Mucosa of rectum (tissue), 2 donors: ENCODE data around the gene CHRNA4.

Experiments
- H3K27ac ChIP-seq, 2 donors: one replicate each; pipeline ENCODE4 v1.7.0; 2013; ENCODE audit warnings: inconsistent platforms in 2 of 2, low read depth in 2 of 2, low read length in 2 of 2
- H3K27me3 ChIP-seq, 2 donors: one replicate each; pipeline ENCODE4 v1.7.0; 2013; ENCODE audit warnings: low read length in 2 of 2; ENCODE audit not compliant: control insufficient read depth in 2 of 2, insufficient read depth in 2 of 2
- H3K36me3 ChIP-seq, 2 donors: one replicate each; pipeline ENCODE4 v1.7.0; 2013; ENCODE audit warnings: low read length in 2 of 2; ENCODE audit not compliant: control insufficient read depth in 2 of 2, insufficient read depth in 2 of 2
- H3K4me1 ChIP-seq, 2 donors: one replicate each; pipeline ENCODE4 v1.7.0; 2013; ENCODE audit warnings: low read length in 2 of 2, mild to moderate bottlenecking in 1 of 2; ENCODE audit not compliant: control insufficient read depth in 2 of 2, insufficient read depth in 2 of 2
- H3K4me3 ChIP-seq, 2 donors: one replicate each; pipeline ENCODE4 v1.7.0; 2013; ENCODE audit warnings: low read length in 2 of 2
- H3K9ac ChIP-seq, 2 donors: one replicate each; pipeline ENCODE4 v1.7.0; 2013; ENCODE audit warnings: low read length in 2 of 2, low read depth in 1 of 2, mild to moderate bottlenecking in 1 of 2
- H3K9me3 ChIP-seq, 2 donors: one replicate each; pipeline ENCODE4 v1.7.0; 2013; ENCODE audit warnings: low read length in 2 of 2; ENCODE audit not compliant: control insufficient read depth in 2 of 2
- donor health status: healthy.
- donor health status: Normal muscosa, but diverticular disease.

Gene CHRNA4

DNA sequence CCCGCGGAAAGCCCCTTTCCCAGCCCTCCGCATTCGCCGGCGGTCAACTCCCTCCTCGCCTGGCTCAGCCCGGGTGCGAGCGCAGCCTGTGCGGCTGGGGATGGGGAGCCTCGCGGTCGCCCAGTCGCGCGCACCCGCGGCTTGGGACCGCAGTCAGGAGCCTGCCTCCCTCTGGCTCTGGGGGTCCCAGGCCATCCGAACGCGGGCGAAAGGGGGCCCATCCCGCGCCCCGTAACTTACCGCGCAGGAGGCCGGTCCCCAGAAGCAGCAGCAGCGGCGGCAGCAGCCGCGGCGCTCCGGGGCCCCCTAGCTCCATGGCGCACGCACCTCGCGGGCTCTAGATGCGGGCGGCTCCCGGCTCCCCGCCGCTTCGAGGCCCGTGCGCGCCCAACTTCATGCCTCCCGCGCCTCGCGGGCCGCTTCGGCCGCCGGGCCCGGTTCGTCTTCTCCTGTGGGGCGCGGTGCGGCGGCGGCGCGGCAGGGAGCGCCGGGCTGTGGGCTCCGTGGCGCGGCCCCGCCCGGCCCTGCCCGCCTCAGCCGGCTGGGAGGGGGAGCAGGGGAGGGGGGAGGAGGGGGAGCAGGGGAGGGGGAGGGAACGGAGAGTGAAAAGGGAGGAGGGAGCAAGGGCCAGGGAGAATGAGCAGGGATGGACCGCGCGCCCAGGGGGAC, at the start of gene CHRNA4:
CHRNA4 (minus strand) TSS at position 500 of the 669 bp plus-strand sequence; CDS start at position 316, 184 bp downstream.
- no peak within 1 kb of the TSS for H3K27ac ChIP-seq
- no peaks in the 10 kb centered on the region for H3K36me3 ChIP-seq
- no peaks in the 10 kb centered on the region for H3K4me1 ChIP-seq
- H3K9ac ChIP-seq, result no peak within 1 kb of the TSS
- H3K9me3 ChIP-seq, result no peaks in the 10 kb centered on the region
- no peak within 1 kb of the TSS for H3K4me3 ChIP-seq
- peaks cover 9 to 10% of the 10 kb centered on the region in 2 donors for H3K27me3 ChIP-seq

DNA sequence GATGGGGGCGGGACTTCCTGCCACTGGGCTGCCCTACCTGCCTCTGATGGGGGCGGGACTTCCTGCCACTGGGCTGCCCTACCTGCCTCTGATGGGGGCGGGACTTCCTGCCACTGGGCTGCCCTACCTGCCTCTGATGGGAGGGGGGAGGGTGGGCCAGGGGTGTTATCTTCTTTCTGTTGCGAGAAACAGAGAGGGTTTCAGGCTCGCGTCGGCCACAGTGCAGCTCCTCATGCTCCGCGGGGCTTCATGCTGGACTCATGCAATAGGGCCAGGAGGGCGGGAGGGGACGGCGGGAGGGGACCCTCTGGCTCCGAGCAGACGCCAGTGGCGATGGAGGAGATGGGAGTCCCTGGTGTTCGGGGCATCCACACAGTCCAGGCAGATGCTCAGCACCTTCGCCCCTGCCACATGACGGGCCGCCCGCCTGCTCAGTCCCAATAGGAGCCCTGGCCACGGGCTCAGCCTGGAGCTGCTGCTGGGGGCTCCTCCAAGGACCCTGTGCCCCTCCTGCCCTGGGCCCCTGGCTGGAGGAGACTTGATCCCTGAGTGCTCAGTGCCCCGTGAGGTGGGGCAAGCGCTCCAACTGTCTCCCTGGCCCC, 48.8 kb upstream of the CHRNA4 start:
- H3K27me3 ChIP-seq, result no peaks in the 10 kb centered on the region
- no peaks in the 10 kb centered on the region for H3K4me1 ChIP-seq
- no peak overlapping the region for H3K27ac ChIP-seq
- no peaks in the 10 kb centered on the region for H3K36me3 ChIP-seq
- no peak overlapping the region for H3K4me3 ChIP-seq
- H3K9ac ChIP-seq, result no peak overlapping the region
- H3K9me3 ChIP-seq, result no peaks in the 10 kb centered on the region

DNA sequence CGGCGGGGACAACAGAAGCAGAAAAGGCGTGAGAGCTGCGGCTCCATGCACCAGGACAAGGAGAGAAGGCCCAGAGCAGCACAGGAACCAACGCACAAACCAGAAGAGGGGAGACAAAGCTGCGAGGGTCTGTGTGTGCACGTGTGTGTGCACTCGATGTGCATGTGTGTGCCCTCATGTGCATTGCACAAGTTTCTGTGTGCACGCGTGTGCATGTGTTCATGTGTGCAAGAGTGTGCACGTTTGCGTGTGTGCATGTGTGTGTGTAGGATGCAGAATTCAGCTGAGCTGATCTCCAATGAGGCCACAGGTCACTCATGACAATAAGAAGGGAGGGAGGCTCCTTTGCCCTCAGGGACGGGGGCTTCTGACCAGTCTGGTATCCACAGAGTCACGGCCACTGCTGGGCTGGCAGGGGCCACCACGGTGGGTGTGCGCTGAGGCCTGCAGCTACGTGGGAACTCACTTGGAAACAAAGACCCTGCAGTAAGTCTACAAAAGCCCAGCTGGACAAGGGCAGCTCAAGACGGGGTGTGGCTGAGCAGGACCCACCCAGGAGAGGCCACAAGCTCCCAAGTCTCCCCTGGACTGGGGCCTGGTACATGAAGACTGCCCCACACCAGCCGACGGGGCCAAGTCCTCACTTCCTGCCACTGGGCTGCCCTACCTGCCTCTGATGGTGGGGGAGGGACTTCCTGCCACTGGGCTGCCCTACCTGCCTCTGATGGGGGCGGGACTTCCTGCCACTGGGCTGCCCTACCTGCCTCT, 48.1 kb upstream of the CHRNA4 start:
- Histone ChIP-seq H3K9ac (no peak overlapping the region), H3K4me3 (no peak overlapping the region), H3K27me3 (no peaks in the 10 kb centered on the region), H3K4me1 (no peaks in the 10 kb centered on the region), H3K36me3 (no peaks in the 10 kb centered on the region), H3K9me3 (no peaks in the 10 kb centered on the region), H3K27ac (no peak overlapping the region)

DNA sequence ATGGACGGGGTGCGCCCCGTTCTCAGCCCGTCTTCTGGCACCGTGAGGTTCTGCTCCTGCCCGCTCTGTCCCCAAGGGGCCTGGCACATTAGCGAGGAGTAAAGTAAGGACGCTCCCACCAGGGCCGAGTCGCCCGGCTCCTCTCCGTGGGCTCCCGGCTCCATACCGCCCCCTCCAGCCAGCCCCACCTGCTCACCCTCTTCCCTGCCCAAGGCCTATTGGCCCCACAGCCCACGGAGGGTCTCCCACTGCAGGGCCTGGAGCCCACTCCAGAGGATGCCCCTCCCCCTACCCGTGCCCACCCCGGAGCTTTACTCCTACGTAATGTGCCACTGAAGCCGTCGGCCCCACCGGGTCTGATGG, 47.5 kb upstream of the CHRNA4 start:
- Histone ChIP-seq H3K36me3 (no peaks in the 10 kb centered on the region), H3K4me1 (no peaks in the 10 kb centered on the region), H3K9me3 (no peaks in the 10 kb centered on the region), H3K27me3 (no peaks in the 10 kb centered on the region), H3K4me3 (no peak overlapping the region), H3K27ac (no peak overlapping the region), H3K9ac (no peak overlapping the region)

DNA sequence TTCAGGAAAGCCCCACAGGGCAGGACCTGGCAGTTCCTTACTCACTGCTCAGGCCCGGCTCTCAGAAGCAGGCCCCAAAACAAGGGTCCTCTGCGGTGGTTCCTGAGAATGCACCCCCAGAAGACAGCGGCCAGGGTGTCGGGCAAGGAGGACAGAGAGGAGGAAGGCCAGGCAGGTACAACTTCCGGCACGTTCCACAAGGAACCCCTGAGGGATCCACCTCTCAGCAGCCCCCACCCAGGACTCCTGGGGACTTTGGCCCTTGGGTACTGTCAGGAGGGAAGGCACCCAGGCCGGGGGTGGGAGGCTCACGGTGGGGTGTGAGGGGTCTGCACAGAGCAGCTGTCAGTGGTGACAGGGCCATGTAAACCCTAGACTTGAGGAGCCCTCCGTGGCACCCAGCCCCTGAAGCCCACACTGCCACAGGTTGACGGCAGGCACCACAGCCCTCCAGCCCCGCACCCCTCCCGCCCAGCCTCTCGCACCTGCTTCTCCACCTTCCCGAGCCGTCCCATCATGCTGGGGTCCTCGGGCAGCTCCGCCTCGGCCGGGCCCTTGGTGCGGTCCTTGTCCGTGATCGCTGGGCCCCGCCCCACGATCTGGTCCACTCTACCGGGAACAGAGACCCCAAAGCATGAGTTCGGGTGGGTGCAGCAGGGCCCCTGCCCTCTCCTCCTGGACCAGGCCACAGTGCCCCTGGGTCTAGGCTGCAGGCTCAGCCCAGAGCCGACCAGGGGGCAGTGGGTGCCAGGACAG, 47.0 kb upstream of the CHRNA4 start:
- H3K36me3 ChIP-seq, result no peaks in the 10 kb centered on the region
- H3K4me3 ChIP-seq, result no peak overlapping the region
- H3K27ac ChIP-seq, result no peak overlapping the region
- no peaks in the 10 kb centered on the region for H3K9me3 ChIP-seq
- no peaks in the 10 kb centered on the region for H3K27me3 ChIP-seq
- H3K9ac ChIP-seq, result no peak overlapping the region
- no peaks in the 10 kb centered on the region for H3K4me1 ChIP-seq

DNA sequence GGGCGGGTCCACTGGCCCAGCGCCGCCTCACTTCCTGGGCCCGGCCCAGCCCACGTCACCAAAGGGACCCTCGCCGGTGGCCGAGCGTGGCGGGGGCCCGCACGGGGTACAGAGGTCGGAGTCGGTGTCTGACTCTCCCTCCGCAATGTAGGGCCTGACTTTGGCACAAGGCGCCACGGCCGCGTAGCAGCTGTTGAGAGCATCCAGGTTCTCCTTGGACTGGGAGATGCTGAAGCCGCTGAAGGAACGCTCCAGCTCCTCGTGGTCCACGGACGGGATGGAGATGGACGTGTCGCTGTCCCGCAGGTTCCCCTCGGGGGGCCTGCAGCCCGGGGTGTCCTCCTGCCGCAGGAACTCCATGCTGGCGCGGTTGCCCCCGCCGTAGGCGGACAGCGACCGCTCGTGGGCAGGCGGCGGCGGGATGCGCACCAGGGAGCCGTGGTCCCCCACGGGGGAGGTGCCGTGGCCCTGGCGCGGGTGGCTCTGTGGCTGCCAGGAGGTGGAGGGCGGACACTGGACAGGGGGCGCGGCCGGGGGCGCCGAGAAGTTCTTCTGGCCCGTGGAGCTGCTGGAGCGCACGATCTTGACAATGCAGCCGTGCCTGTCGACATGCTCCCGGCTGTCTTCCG, 45.6 kb upstream of the CHRNA4 start:
- no peak overlapping the region for H3K9ac ChIP-seq
- H3K4me1 ChIP-seq, result peaks cover 0 to 2% of the 10 kb centered on the region in 2 donors
- no peak overlapping the region for H3K4me3 ChIP-seq
- no peak overlapping the region for H3K27ac ChIP-seq
- H3K36me3 ChIP-seq, result no peaks in the 10 kb centered on the region
- H3K27me3 ChIP-seq, result no peaks in the 10 kb centered on the region
- no peaks in the 10 kb centered on the region for H3K9me3 ChIP-seq

DNA sequence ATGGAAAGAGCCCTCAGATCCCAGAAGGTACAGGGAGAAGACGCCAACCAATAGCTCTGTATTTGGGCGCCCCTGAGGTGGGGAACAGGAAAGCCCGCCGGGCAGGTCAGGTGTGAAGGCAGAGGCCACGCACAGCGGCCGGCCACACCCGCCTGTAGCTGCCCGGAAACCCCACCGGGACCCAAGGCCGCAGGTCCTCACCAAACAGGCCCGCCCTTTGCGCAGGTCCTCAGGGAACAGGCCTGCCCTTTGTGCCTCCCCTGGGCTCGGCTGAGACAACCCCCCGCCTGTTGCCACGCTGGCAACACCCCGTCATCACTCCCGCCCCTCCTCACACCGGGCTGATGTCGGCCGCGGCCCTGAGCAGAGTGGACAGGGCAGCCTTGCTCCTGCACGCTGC, 44.9 kb upstream of the CHRNA4 start:
- Histone ChIP-seq H3K9ac (no peak overlapping the region), H3K27me3 (no peaks in the 10 kb centered on the region), H3K36me3 (no peaks in the 10 kb centered on the region), H3K4me1 (peaks cover 0 to 2% of the 10 kb centered on the region in 2 donors), H3K4me3 (no peak overlapping the region), H3K9me3 (no peaks in the 10 kb centered on the region), H3K27ac (no peak overlapping the region)

DNA sequence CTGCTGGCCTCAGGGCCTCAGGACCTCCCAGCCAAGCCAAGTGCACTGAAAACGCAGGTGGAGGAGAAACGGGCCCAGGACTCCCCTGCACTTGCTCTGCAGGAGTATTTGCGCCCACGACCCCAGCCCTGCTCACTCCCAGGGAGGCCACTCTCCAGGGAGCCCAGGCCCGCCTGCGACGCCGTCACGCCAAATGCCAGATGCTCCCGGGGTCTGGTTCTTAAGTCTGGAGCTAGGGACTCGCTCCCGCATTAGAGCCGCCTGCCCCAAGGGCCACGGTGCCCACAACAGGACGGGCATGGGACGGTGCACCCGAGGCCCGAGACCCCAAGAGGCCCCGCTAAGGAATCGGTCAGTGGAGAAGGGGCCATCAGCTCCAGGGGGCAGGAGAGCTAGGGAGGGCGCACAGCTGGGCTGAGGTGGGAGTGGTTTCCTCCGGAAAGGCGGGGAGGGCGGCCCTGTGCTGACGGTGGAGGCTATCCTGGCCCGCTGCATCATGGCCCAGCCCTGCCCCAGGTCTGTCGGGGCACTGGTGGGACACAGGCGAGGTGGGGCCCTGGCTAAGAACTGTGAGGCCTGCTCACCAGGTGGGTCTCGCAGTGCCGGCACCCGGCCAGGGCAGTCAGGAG, 44.1 kb upstream of the CHRNA4 start:
- H3K36me3 ChIP-seq, result no peaks in the 10 kb centered on the region
- H3K9me3 ChIP-seq, result no peaks in the 10 kb centered on the region
- no peak overlapping the region for H3K9ac ChIP-seq
- no peaks in the 10 kb centered on the region for H3K27me3 ChIP-seq
- H3K4me3 ChIP-seq, result no peak overlapping the region
- H3K4me1 ChIP-seq, result peaks cover 0 to 2% of the 10 kb centered on the region in 2 donors
- H3K27ac ChIP-seq, result no peak overlapping the region

DNA sequence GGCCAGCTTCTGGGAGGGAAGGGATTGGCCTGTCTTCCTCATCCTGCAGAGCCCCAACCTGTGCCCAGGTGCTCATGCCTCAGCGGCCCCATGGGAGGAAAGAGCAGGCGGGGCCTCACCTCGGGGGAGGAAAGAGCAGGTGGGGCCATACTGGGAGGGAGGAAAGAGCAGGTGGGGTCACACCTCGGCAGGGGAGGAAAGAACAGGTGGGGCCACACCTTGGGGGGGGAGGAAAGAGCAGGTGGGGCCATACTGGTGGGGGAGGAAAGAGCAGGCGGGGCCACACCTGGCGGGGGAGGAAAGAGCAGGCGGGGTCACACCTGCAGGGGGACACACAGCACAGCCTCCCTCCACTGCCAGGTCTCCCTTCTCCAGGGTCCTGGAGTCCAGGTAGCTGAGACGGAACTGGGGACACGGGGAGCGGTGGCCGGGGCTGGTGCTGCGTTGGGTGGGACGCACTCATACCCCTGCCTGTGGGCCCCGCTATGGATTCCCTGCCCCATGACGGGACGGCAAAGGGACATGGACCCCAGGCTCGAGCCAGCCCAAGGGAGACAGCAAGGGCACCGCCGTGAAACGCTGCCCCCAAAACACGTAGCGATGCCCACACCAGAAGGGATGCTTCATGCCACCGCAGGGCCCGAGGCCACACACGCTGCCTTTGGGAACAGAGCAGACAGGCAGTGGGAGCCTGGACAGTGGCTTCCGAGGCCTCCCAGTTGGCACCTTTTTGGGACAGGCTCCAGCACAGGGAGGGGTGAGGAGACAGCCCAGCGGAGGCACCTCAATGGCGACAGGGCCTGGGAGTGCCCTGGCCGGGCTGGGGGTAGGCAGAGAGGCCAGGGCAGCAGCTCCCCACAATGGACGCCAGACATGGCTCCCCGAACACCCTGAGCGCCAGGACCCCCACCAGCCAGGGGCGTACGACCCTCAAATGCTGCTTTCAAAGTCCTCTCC, 43.3 kb upstream of the CHRNA4 start:
- H3K9ac ChIP-seq, result no peak overlapping the region
- H3K36me3 ChIP-seq, result no peaks in the 10 kb centered on the region
- H3K4me1 ChIP-seq, result peaks cover 0 to 2% of the 10 kb centered on the region in 2 donors
- no peak overlapping the region for H3K4me3 ChIP-seq
- no peak overlapping the region for H3K27ac ChIP-seq
- no peaks in the 10 kb centered on the region for H3K27me3 ChIP-seq
- H3K9me3 ChIP-seq, result no peaks in the 10 kb centered on the region
